HPDE6-E6E7 (cell line): Measurements from ENCODE around the gene HEATR5A.
"Not testable (repeated sequence)": the region's sequence is repeated elsewhere in the genome, so short reads cannot be mapped to it uniquely, and the experiment has no call there.

Experiments used
- DNase-seq: peaks from one replicate; pipeline ENCODE4 v3.0.0; 2011; ENCODE audit warnings: missing footprints; ENCODE audit errors: extremely low spot score

HEATR5A gene

DNA sequence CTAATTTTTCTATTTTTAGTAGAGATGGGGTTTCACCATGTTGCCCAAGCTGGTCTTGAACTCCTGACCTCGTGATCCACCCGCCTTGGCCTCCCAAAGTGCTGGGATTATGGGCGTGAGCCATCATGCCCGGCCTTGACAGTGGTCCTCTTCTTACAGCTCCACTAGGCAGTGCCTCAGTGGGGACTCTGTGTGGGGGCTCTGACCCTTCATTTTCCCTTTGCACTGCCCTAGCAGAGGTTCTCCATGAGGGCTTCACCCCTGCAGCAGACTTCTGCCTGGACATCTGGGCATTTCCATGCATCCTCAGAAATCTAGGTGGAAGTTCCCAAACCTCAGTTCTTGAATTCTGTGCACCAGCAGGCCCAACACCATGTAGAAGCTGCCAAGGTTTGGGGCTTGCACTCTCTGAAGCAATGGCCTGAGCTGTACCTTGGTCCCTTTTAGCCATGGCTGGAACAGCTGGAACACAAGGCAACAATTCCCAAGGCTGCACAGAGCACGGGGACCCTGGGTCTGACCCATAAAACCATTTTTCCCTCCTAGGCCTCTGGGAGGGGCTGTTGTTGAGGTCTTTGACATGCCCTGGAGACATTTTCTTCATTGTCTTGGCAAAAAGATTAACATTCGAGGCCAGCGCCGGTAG is 90.4 kb downstream of the HEATR5A start:
- not testable (repeated sequence) for DNase-seq

DNA sequence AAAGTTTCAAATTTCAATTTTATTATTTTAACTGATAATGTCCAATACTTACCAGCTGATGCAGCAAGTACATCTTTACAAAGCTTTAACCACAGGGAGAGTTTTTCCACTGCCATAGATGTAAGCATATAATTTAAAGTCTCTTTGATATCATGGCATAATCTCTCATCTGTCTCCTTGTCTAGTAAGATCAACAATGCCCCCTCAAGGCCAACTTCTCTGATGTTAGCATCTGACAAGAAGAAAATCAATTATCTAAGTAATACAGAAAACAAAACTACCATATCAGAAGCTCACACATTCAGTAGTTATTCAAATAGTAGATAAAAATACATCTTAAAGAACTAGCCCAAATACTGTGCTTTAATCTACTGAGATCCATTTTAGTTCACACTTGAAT is 94.2 kb downstream of the HEATR5A start:
- DNase-seq, result peak; percentile 2

DNA sequence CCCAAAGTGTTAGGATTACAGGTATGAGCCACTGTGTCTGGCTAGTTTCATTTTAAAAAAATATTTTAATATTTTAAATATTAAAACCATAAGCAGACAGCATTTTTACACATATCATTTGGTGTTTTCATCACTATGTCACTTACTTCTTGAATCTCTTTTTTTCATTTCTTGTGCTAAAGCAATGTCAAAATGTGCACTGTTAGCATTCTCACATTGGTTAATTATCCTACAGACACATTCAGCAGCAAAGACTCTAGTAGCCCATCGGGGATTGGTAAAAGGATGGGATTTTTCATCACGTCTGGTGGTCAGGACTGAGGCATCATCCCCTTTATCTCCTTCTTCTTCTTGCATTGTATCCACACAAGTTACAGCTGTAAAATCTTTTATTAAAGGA is 96.9 kb downstream of the HEATR5A start:
- no peak for DNase-seq

DNA sequence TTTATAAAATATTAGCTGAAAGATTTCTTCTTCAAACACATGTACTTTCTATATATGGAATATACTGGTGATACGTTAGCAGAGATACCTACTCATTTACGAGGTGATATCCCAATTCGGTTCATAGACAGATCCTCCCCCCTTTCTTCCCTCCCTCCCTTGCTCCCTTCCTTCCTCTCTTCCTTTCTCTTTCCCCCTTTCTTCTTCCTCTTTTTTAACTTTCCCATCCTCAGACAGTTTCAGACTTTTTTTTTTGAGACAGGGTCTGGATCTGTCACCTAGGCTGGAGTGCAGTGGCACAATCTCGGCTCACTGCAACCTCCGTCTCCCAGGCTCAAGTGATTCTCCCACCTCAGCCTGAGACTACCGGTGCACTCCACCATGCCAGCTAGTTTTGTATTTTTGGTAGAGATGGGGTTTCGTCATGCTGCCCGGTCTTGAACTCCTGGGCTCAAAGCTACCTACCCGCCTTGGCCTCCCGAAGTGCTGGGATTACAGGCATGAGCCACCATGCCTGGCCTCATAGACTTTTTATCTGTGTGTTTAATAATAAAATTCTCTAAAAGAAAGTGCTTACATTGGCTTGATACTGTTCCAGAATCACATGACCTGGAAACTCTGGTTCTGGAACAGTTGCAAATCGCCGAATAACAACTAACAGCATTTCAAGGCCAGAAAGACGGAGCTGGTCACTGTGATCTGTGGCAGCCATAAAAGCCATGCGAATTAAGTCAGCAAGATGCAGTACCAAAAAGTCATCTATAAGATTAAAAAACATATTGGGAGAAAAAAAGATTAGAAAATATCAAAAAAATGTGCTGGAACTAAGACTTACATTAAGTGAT is 99.2 kb downstream of the HEATR5A start:
- no peak for DNase-seq

DNA sequence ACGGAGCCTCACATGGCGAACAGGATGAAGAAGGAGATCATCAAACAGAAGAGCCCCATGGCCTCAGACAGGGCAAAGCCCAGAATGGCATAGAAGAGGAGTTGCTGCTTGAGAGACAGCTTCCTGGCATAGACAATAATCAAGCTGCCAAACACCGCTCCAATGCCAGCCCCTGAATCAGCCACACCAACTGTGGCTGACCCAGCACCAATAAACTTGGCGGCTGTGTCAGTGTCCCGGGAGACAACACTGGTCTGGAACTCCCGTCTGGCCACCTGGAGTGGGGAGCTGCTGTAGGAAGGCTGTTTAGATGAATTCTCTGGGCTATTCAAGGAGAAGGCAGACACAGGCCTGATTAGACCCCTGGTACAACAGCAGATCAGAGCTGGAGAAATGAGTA is 100.1 kb downstream of the HEATR5A start:
- DNase-seq, result no peak

DNA sequence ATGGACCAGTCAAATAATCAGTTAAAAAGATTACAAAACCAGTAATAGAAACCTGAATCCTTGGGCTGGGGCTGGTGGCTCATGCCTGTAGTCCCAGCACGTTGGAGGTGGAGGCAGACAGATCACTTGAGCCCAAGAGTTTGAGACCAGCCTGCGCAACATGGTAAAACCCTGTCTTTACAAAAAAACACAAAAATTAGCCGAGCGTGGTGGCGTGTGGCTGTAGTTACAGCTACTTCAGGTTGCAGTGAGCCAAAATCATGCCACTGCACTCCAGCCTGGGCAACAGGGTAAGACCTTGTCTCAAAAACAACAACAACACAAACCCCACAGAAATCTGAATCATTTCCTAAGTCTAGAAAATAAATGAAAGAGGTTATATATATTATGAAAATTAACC is 100.6 kb downstream of the HEATR5A start:
- no peak for DNase-seq

DNA sequence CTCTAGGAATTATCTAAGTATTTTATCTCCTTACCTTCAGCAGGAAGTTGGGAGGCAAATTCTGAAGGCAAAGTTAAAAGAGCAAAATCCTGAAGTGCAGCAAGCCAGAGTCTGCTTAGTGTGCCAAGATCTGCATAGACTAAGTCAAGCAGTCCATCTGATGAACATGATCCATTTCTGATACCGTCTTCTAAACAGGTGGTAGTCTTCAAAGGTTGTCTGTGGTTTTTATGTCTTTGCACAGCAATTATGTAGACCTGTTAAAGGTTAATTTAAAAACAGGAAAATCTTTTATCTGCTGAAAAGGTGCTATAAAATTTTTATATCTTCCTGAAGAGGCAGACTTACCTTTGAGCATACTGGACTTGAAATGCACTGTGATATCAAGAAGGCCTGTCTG is 107.4 kb downstream of the HEATR5A start:
- no peak for DNase-seq

DNA sequence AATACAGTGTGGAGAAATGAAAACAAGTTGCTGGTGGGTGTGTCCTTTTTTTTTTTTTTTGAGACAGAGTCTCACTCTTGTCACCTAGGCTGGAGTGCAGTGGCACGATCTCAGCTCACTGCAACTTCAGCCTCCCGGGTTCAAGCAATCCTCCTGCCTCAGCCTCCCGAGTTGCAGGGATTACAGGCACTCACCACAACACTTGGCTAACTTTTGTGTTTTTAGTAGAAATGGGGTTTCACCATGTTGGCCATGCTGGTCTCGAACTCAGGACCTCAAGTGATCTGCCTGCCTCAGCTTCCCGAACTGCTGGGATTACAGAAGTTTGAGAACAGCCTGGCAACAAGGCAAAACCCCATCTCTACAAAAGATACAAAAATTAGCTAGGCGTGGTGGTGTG is 108.0 kb downstream of the HEATR5A start:
- DNase-seq, result not testable (repeated sequence)

DNA sequence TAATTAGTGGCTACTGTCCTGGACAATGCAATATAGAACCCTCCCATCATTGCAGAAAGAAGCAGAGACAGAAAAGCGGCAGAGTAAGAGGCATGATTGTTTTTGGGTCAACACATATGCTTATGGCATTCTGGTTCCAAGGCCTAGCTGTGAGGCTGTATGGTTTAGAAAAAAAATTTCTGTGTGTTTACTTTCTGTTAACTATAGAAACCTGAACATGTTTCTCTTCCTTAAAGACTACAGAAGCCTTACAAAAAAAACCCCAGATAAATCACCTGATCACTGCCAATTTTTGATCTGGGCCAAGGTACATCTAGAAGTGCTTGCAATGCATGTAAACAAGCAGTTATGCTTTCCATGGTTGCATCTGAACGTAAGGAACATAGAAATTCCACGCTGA is 112.7 kb downstream of the HEATR5A start:
- DNase-seq, result no peak

DNA sequence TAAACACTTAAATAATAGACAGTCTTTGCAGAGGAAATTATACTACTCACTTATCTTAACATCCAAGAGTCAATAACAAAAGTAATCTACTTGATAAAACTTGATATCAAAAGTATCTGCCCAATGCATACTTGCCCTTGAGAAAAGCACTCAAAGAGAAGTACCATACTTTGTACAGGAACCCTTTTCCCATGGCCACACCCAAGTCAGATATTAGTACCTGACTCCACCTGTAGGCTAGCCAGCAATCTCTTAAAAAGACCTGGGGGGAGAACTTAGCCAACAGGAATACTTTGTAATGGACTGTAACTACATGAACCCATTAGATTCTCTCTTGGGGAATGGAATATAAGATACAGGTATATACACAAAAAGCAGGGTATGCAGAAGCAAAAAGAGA is 113.2 kb downstream of the HEATR5A start:
- DNase-seq, result peak; percentile 5

DNA sequence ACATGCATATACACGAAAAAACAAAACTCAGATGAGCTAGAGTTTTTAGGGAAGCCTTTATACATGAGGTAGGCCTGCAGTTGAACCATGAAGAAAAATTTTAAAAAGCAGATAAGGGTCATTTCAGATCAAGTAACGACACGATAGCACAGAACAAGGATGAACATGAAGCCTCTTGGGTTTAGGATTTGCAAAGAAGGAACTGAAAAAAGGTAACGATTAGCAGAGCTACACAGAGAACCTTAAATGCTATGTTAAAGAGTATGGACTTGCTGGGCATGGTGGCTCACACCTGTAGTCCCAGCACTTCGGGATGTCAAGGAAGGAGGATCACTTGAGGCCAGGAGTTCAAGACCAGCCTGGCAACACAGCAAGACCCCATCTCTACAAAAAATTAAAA is 116.7 kb downstream of the HEATR5A start:
- DNase-seq, result no peak

DNA sequence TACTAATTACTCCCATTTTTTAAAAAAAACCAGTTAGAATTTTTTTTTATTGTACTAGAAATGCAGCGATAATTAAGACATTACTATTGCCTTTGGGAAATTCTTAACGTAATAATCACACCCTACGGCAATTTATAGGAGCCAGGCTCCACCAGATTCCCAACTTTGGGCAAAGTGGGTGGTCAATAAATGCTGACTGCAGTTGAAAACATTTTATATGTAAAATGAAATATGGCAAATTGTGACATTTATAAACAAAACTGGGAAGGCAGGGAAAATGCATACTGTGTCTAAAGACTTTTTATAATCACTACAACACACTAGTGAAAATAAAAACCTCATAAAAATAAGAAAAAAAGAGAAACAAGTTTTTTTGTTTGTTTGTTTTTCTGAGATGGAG is 119.5 kb downstream of the HEATR5A start:
- no peak for DNase-seq

DNA sequence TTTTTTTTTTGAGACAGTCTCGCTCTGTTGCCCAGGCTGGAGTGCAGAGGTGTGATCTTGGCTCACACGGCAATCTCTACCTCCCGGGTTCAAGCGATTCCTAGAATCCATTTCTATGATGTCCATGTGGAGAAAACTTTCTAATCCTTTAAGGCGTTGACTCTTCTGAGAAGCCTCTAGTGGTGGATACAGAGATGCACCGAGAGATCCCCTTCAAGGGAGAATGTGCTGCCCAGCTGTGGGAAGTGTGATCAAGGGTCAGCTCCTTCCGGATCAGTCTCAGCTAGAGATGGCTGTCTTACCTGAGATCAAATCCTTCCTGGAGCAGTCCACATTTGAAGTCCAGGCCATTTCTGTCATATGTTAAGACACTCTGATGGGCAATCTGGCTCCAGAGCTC is 120.1 kb downstream of the HEATR5A start:
- no peak for DNase-seq

DNA sequence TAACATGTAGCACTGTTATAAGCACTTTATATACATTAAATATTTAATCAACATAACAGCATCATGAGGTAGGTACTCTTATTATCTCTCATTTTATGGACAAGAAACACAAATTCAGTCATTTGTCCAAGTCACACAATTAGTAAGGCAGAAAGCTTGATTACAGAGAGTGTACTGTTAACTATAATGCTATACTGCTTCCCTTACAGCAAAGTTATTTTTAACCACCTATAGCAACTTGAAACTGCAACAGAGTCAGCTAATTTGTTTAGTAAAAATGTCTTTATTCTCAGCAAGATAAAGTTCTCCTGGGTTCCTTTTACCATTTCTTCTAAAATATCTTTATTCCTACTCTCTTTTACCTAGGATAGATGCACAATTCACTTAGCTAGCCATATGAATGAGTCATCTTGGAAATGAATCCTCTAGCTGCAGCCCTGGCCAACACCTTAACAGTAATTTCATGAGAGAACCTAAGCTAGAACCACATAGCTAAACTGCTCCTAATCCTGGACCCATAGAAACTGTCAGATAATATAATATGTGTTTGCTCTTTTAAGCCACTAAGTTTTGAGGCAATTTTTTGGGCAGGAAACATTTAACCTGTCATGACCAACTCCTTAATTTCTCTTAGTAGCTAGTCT is 122.5 kb downstream of the HEATR5A start:
- DNase-seq, result peak; percentile 14

DNA sequence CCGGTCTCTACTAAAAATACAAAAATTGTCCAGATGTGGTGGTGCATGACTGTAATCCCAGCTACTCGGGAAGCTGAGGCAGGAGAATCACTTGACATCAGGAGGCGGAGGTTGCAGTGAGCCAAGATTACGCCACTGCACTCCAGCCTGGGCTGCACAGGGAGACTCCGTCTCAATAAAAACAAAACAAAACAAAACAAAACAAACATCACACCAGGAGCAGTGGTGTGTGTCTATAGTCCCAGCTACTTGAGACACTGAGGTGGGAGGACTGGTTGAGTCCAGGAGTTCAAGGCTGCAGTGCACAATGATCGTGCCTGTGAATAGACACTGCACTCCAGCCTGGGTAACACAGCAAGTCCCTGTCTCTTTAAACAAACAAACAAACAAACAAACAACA is 123.2 kb downstream of the HEATR5A start:
- no peak for DNase-seq

DNA sequence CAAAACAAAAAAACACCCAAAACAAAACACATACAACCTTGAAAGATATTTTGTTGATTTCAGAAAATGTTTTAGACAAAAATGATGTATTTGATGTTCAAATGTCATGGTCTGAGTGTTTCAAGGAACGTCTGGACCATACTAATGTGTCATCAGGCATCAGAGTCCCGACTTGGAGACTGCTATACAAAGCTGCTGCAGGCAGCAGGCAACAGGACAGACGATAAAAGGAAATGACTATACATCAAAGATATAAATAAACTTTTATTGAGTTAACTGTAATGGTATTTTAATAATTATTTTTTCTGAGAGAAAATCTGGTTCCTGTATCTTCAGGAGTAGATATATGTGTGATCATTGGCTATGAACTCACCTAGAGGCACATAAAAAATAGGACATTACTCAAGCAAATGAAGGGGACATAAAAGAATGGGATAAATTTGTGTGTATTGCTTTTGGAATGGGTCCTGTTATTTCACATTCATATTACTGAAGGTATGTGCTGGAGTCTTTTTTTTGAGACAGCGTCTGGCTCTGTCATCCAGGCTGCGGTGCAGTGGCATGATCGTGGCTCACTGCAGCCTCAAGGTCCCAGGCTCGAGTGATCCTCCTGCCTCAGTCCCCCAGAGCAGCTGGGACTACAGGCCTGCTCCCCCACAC is 125.5 kb downstream of the HEATR5A start:
- DNase-seq, result no peak

DNA sequence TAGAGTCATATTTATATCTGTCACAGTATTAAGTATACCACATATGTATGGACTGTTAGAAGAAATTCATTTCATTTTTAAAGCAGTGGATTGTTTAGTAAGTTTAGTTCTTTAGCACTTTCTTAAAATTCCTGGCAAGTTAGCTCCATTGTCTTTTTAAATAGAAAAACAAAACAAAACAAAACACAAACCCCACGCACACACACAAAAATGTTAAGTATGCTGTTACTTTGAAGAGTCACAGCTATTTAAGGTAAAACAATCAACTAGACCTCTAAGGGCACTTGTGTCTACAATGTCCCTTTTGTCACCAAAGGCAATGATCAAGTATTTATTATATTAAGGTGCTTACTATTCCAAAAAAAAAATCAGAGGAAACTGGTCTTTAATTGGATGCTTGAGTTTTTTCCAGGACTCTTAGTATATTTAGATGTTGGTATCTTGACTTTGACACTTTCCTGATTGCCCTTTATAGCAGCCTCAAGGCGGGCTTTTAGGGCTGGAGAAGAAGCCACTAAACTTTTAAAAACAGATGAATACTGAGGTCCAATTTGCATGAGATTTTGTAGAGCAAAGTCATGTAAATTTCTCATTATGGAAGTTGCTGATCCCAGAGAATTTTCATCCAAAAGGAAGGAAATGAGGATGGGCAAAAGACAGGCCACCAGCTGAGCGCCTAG is 127.3 kb downstream of the HEATR5A start:
- no peak for DNase-seq

DNA sequence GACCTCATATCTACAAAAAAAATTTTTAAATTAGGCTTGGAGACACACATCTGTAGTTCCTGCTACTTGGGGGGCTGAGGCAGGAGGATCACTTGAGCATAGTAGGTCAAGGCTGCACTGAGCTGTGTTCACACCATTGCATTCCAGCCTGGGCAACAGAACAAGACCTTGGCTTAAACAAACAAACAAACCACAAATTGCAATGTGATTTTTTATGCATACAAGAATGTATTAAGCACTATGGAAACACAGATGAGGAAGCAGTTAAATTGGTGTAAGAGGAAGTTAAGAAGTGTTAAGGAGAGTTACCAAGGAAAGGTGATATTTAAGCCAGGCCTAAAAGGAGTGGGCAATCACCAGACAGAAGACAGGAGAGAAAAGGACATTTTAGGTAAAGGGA is 129.1 kb downstream of the HEATR5A start:
- DNase-seq, result no peak

DNA sequence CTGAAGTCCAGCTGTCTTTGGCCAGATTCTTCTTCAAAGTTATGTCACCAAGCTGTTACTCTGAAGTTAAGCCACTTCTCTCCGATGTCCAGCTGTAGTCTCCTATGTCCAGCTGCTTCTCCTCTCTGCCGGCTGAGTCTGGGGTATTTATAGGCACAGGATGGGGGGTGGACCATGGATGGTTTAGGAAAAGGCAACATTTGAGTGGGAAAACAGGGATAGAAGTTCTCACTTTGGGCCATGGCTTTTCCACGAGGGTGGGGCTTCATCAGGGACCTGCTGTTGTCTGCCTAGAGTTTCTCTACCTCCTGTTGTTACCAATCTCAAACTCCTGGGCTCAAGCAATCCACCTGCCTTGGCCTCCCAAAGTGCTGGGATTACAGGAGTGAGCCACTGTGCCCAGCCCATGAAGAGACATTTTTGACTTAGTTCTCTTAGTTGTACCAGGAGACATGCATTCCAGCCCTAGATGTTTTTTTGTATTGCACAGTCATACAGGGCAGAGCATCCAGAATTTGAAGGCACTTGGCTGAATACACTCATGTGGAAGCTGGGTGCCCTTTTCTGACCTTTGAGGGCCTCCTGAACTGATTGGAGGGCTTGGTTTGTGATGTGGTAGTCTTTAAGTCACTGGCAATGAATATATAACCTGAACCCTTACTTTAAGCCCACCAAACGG is 132.9 kb downstream of the HEATR5A start:
- no peak for DNase-seq

DNA sequence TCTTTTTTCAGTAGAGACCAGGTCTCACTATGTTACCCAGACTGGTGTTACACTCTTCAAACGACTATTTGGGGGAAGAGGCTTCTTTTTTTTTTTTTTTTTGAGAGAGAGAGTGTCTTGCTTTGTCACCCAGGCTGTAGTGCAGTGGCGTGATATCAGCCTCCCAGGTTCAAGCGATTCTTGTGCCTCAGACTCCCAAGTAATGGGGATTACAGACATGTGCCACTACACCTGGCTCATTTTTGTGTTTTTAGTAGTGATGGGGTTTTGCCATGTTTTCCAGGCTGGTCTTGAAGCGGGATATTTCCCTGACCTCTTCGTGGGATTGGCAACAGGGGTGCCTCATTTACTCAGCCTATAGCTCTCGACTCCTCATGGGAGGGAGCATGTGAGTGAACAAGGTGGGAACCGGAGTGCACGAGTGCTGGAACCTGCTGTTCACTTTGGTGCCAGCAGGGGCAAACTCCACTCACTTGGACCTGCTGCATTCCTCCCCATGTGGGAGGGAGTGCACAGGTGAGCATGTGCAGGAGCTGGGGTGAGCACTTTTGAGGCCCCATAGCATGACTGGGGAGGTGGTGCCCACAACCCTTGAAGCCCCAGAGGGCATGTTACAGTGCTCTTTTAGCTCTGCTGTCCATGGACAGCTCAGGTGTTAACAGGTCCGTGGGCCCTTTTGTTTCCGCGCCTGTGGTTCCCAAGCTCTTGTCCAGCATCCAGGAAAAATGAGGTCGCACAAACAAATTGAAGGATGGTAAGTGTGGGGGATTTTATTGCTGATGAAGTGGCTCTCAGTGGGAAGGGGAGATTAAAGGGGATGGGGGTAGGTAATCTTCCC is 133.7 kb downstream of the HEATR5A start:
- DNase-seq, result no peak
